PC-3 (cell line): ENCODE results near the gene SNX27. TPM values are rescaled to one million over a fixed set of nuclear protein-coding genes. Genes with fewer than 3 reads are reported as not detected.

Source experiments
- ATAC-seq: fragments of 200-7000 bp; cut with Tn5 transposase; 2 replicates; pipeline ENCODE4 v1.9.1; 2020; ENCODE audit warnings: mild to moderate bottlenecking, moderate library complexity
- BruUV-seq: library from RNA; stranded (reverse); fragments of 400-500 nt; replicated peaks from 2 replicates; lab custom pipeline; 2021; lab: Mats Ljungman, UMichigan
- CTCF ChIA-PET: fragments of 300-600 bp; sonication (Branson Sonifier 250); formaldehyde crosslinking; loops from one replicate; lab custom pipeline; 2022; ENCODE audit warnings: antibody characterized with exemption; lab: Charles Lee
- POLR2A ChIA-PET: fragments of 300-600 bp; sonication (Branson Sonifier 250); formaldehyde crosslinking; loops from one replicate; lab custom pipeline; 2022; ENCODE audit warnings: antibody characterized with exemption; ENCODE audit not compliant: unreplicated experiment; lab: Charles Lee
- DNase-seq: peaks from one replicate; pipeline ENCODE4 v3.0.0-alpha.2; 2015
- H2AFZ ChIP-seq: fragments of 300-600 bp; sonication (generic); 2 replicates; pipeline ENCODE4 v1.6.0; 2016; ENCODE audit warnings: antibody characterized with exemption, low read length
- H3F3A ChIP-seq: fragments of 300-600 bp; sonication (generic); one replicate; pipeline ENCODE4 v1.6.0; 2017; ENCODE audit warnings: antibody characterized with exemption, low read length, control low read depth, mild to moderate bottlenecking; ENCODE audit not compliant: unreplicated experiment
- H3K27ac ChIP-seq: fragments of 300-600 bp; sonication (generic); 2 replicates; pipeline ENCODE4 v1.5.1; 2016; ENCODE audit warnings: mild to moderate bottlenecking, low read length
- H3K27me3 ChIP-seq: fragments of 300-600 bp; sonication (generic); 2 replicates; pipeline ENCODE4 v1.6.1; 2016; ENCODE audit warnings: low read length, mixed read lengths
- H3K36me3 ChIP-seq: fragments of 300-600 bp; sonication (generic); 2 replicates; pipeline ENCODE4 v1.6.1; 2016; ENCODE audit warnings: low read depth, mixed run types, low read length, mixed read lengths
- H3K4me1 ChIP-seq: fragments of 300-600 bp; sonication (generic); 2 replicates; pipeline ENCODE4 v1.5.1; 2016; ENCODE audit warnings: low read length; ENCODE audit not compliant: insufficient read depth
- H3K4me2 ChIP-seq: fragments of 300-600 bp; sonication (generic); 2 replicates; pipeline ENCODE4 v1.6.0; 2016; ENCODE audit warnings: low read length
- H3K4me3 ChIP-seq: fragments of 300-600 bp; sonication (generic); 2 replicates; pipeline ENCODE4 v1.5.1; 2016; ENCODE audit warnings: mild to moderate bottlenecking, low read length, mixed read lengths
- H3K79me2 ChIP-seq: fragments of 300-600 bp; sonication (generic); 2 replicates; pipeline ENCODE4 v1.6.1; 2017; ENCODE audit warnings: low read length, mixed read lengths
- H3K9ac ChIP-seq: fragments of 300-600 bp; sonication (generic); 2 replicates; pipeline ENCODE4 v1.6.0; 2016; ENCODE audit warnings: mild to moderate bottlenecking, low read length
- H3K9me2 ChIP-seq: fragments of 300-600 bp; sonication (generic); replicated peaks from 2 replicates; pipeline ENCODE4 v1.6.1; 2016; ENCODE audit warnings: mixed run types, low read length, mixed read lengths
- H3K9me3 ChIP-seq: fragments of 300-600 bp; sonication (generic); 2 replicates; pipeline ENCODE4 v1.6.1; 2016; ENCODE audit warnings: low read length, mixed read lengths
- H4K20me1 ChIP-seq: fragments of 300-600 bp; sonication (generic); 2 replicates; pipeline ENCODE4 v1.6.1; 2016; ENCODE audit warnings: low read length, mixed read lengths
- CTCF ChIP-seq: fragments of 300-600 bp; sonication (generic); conservative IDR thresholded peaks from 2 replicates; pipeline ENCODE4 v1.5.1; 2017; ENCODE audit warnings: antibody characterized with exemption, low read depth, mild to moderate bottlenecking, low read length
- EZH2 ChIP-seq: fragments of 300-600 bp; sonication (generic); IDR thresholded peaks from one replicate; pipeline ENCODE4 v1.6.1; 2017; ENCODE audit warnings: antibody characterized with exemption, mild to moderate bottlenecking, low read length; ENCODE audit not compliant: unreplicated experiment
- EZH2phosphoT487 ChIP-seq: fragments of 300-600 bp; sonication (generic); IDR thresholded peaks from 2 replicates; pipeline ENCODE4 v1.6.1; 2018; ENCODE audit warnings: mild to moderate bottlenecking, antibody characterized with exemption, low read length, borderline replicate concordance
- intact Hi-C: fragments of 100-400 bp; cut with micrococcal nuclease; formaldehyde crosslinking; loops from 2 replicates; pipeline ENCODE4 v1.9.0; 2023
- total RNA-seq: library from RNA; depleted of rRNA; stranded (reverse); fragments of >200 nt; gene quantifications from 2 replicates; pipeline ENCODE4 v1.2.3, GENCODE V29; 2014

The SNX27 gene
- total RNA-seq, 1 experiment from 2014 or later: 25.1 TPM

GRCh38 chr1:151585622-151586021, 26.2 kb upstream of the SNX27 start:
- ATAC-seq (peak; percentile 99), DNase-seq (peak; percentile 94)
- Histone ChIP-seq H3K79me2 (no peaks in the 10 kb centered on the region), H3K4me2 (peak overlapping the region; percentile 46), H2AFZ (no peak overlapping the region), H3K27ac (peak overlapping the region; percentile 23), H3K4me1 (peaks cover 19% of the 10 kb centered on the region), H3K4me3 (no peak overlapping the region), H3K27me3 (no peaks in the 10 kb centered on the region), H3K9ac (no peak overlapping the region), H3F3A (peaks cover 6% of the 10 kb centered on the region), H3K9me2 (no peaks in the 10 kb centered on the region), H3K9me3 (no peaks in the 10 kb centered on the region), H4K20me1 (no peaks in the 10 kb centered on the region), H3K36me3 (peaks cover 13% of the 10 kb centered on the region; the same call in 1 of the 2 replicates)
- intact Hi-C loops: loop anchor here (5.0 kb wide), 1 partner anchor 38 kb away; no protein-coding TSS in a partner anchor
- CTCF ChIA-PET: interaction anchor here (0.7 to 1.2 kb wide), 3 partner anchors 11 to 108 kb away, joined by 3 to 7 read pairs (median 3); no protein-coding TSS in a partner anchor
- POLR2A ChIA-PET: interaction anchor here (0.6 to 0.8 kb wide), 3 partner anchors 22 to 523 kb away, joined by 3 to 5 read pairs (median 3); no protein-coding TSS in a partner anchor
- no peak for TF ChIP-seq EZH2phosphoT487
- no peak for TF ChIP-seq CTCF
- no peak for TF ChIP-seq EZH2
- BruUV-seq: no TSS peak

- intact Hi-C loops: loop anchor here (5.0 kb wide), 1 partner anchor 101 kb away; no protein-coding TSS in a partner anchor
- Histone ChIP-seq H3K4me2 (no peak overlapping the region), H2AFZ (no peak overlapping the region), H3K27ac (no peak overlapping the region), H3K9me2 (no peaks in the 10 kb centered on the region), H3K4me1 (peaks cover 15% of the 10 kb centered on the region), H3K27me3 (no peaks in the 10 kb centered on the region), H3K4me3 (no peak overlapping the region), H3K36me3 (no peaks in the 10 kb centered on the region), H4K20me1 (no peaks in the 10 kb centered on the region), H3K9ac (no peak overlapping the region), H3F3A (peaks cover 3% of the 10 kb centered on the region), H3K9me3 (no peaks in the 10 kb centered on the region), H3K79me2 (no peaks in the 10 kb centered on the region)
- CTCF ChIA-PET: interaction anchor here (0.7 kb wide), 1 partner anchor 11 kb away, joined by 5 read pairs; no protein-coding TSS in a partner anchor
- TF ChIP-seq CTCF: no peak
- no peak for TF ChIP-seq EZH2
- no peak for TF ChIP-seq EZH2phosphoT487
- BruUV-seq: no TSS peak
- POLR2A ChIA-PET: no interaction called here
- ATAC-seq: no peak
- no peak for DNase-seq
Measured at GRCh38 chr1:151590961-151591360, 20.9 kb upstream of the SNX27 start.

GRCh38 chr1:151593730-151594129, 18.1 kb upstream of the SNX27 start:
- peak; percentile 34 for ATAC-seq
- POLR2A ChIA-PET: no interaction called here
- intact Hi-C loops: loop anchor here (1.0 to 5.0 kb wide), 4 partner anchors 19 to 149 kb away; partner anchors contain the start of gene SNX27

More at GRCh38 chr1:151593730-151594129, 18.1 kb upstream of the SNX27 start:
- TF ChIP-seq EZH2phosphoT487: no peak
- TF ChIP-seq CTCF: no peak
- no peak for TF ChIP-seq EZH2
- CTCF ChIA-PET: interaction anchor here (0.5 to 1.9 kb wide), 3 partner anchors 15 to 141 kb away, joined by 3 to 5 read pairs (median 3); no protein-coding TSS in a partner anchor
- Histone ChIP-seq H3F3A (no peaks in the 10 kb centered on the region), H3K36me3 (no peaks in the 10 kb centered on the region), H3K9me3 (no peaks in the 10 kb centered on the region), H3K4me1 (peaks cover 26% of the 10 kb centered on the region), H3K79me2 (no peaks in the 10 kb centered on the region), H4K20me1 (no peaks in the 10 kb centered on the region), H3K4me2 (peak overlapping the region; percentile 70), H3K27me3 (no peaks in the 10 kb centered on the region), H3K4me3 (peak overlapping the region; percentile 27; the same call in 1 of the 2 replicates), H3K9me2 (no peaks in the 10 kb centered on the region), H3K27ac (no peak overlapping the region), H3K9ac (no peak overlapping the region), H2AFZ (peak overlapping the region; percentile 84)
- no peak for DNase-seq
- BruUV-seq: no TSS peak
